CD4-positive, alpha-beta memory T cell (primary cell): ENCODE measurements around the gene DSE. TPM values are rescaled to one million over a fixed set of nuclear protein-coding genes. Genes with fewer than 3 reads are reported as not detected.

Experiments
- CTCF ChIA-PET: fragments of 350-600 bp; sonication (Branson Sonifier 250); formaldehyde crosslinking; loops from one replicate; lab custom pipeline; 2021; ENCODE audit warnings: inconsistent platforms; ENCODE audit not compliant: partially characterized antibody; lab: Charles Lee
- POLR2A ChIA-PET: fragments of 350-600 bp; sonication (Branson Sonifier 250); formaldehyde crosslinking; loops from one replicate; lab custom pipeline; 2021; ENCODE audit not compliant: partially characterized antibody; lab: Charles Lee
- DNase-seq, 5 donors: peaks; one replicate each; pipeline versions ENCODE4 v3.0.0 to v3.0.0-alpha.2; 2020 to 2022; ENCODE audit warnings: mixed read lengths in 1 of 5
- H3K27ac ChIP-seq: one replicate; pipeline ENCODE4 v1.7.0; 2013; ENCODE audit warnings: low read depth, low read length
- H3K27me3 ChIP-seq: 2 replicates; pipeline ENCODE4 v1.7.0; 2013; ENCODE audit warnings: mild to moderate bottlenecking, low read length, moderate library complexity; ENCODE audit not compliant: insufficient read depth
- H3K36me3 ChIP-seq: 2 replicates; pipeline ENCODE4 v1.7.0; 2013; ENCODE audit warnings: mild to moderate bottlenecking, low read length, moderate library complexity; ENCODE audit not compliant: insufficient read depth
- H3K4me1 ChIP-seq: 2 replicates; pipeline ENCODE4 v1.7.0; 2013; ENCODE audit warnings: mild to moderate bottlenecking, low read length, moderate library complexity; ENCODE audit not compliant: insufficient read depth
- H3K4me3 ChIP-seq, 2 donors: one replicate each; pipeline ENCODE4 v1.7.0; 2013; ENCODE audit warnings: low read length in 2 of 2, mild to moderate bottlenecking in 1 of 2
- H3K9me3 ChIP-seq, 2 donors: one replicate each; pipeline ENCODE4 v1.7.0; 2013; ENCODE audit warnings: low read length in 2 of 2, control low read depth in 1 of 2; ENCODE audit not compliant: control insufficient read depth in 1 of 2
- H3K27ac Mint-ChIP-seq, 7 donors: one replicate each; pipeline ENCODE4 v1.8.0; 2020 to 2021; ENCODE audit warnings: mixed read lengths in 7 of 7, mild to moderate bottlenecking in 6 of 7, inconsistent platforms in 3 of 7, moderate library complexity in 3 of 7
- H3K27me3 Mint-ChIP-seq, 2 donors: one replicate each; pipeline ENCODE4 v1.8.0; 2020 to 2021; ENCODE audit warnings: mixed read lengths in 2 of 2
- H3K36me3 Mint-ChIP-seq, 2 donors: one replicate each; pipeline ENCODE4 v1.8.0; 2020 to 2021; ENCODE audit warnings: mixed read lengths in 2 of 2, inconsistent platforms in 1 of 2, mild to moderate bottlenecking in 1 of 2
- H3K4me1 Mint-ChIP-seq, 4 donors: one replicate each; pipeline ENCODE4 v1.8.0; 2020 to 2021; ENCODE audit warnings: mixed read lengths in 4 of 4, mild to moderate bottlenecking in 1 of 4
- H3K4me3 Mint-ChIP-seq, 8 donors: one replicate each; pipeline ENCODE4 v1.8.0; 2020 to 2021; ENCODE audit warnings: mixed read lengths in 8 of 8, mild to moderate bottlenecking in 7 of 8, moderate library complexity in 6 of 8, inconsistent platforms in 3 of 8
- H3K9me3 Mint-ChIP-seq, 8 donors: one replicate each; pipeline ENCODE4 v1.8.0; 2020 to 2021; ENCODE audit warnings: mixed read lengths in 8 of 8, mild to moderate bottlenecking in 5 of 8, inconsistent platforms in 3 of 8, moderate library complexity in 1 of 8
- intact Hi-C: fragments of 100-400 bp; cut with micrococcal nuclease; formaldehyde crosslinking; loops from one replicate; pipeline ENCODE4 v1.15.1; 2023
- polyA plus RNA-seq, 2 donors: library from polyadenylated mRNA; unstranded; fragments of 300-500 nt; fragmentation: Illumina TruSeq; gene quantifications; one replicate each; pipeline ENCODE4 v1.2.3, GENCODE V29; 2021
- total RNA-seq, 2 experiments: library from RNA; stranded (reverse); gene quantifications; one replicate each; pipeline ENCODE4 v1.2.3, GENCODE V29; 2021

Gene DSE
- total and polyA plus RNA-seq, 4 experiments from 2014 or later = 1.9 to 9.0 (median 5.8) TPM

- H3K27me3 ChIP-seq = no peaks in the 10 kb centered on the region
- ChIA-PET CTCF (interaction anchor here (1.5 kb wide), 1 partner anchor 144 kb away, joined by 4 read pairs; no protein-coding TSS in a partner anchor), POLR2A (no interaction called here)
- intact Hi-C loops = no loop called here
- Mint-ChIP-seq H3K4me3 (no peak overlapping the region), H3K36me3 (peaks cover 0 to 23% of the 10 kb centered on the region in 2 donors), H3K9me3 (peaks cover 0 to 5% (median 0%) of the 10 kb centered on the region in 8 donors), H3K27ac (no peak overlapping the region), H3K27me3 (no peaks in the 10 kb centered on the region), H3K4me1 (no peaks in the 10 kb centered on the region)
- no peaks in the 10 kb centered on the region for H3K4me1 ChIP-seq
- no peak for DNase-seq
- no peak overlapping the region for H3K27ac ChIP-seq
- no peaks in the 10 kb centered on the region for H3K36me3 ChIP-seq
- H3K9me3 ChIP-seq = no peaks in the 10 kb centered on the region
- H3K4me3 ChIP-seq = no peak overlapping the region
These were observed 61.3 kb downstream of the DSE start for GRCh38 chr6:116431964-116432595.

GRCh38 chr6:116433206-116433712, 62.5 kb downstream of the DSE start:
- CTCF ChIA-PET = no interaction called here
- no peak for DNase-seq
- H3K27ac Mint-ChIP-seq = no peak overlapping the region
- Histone ChIP-seq H3K36me3 (no peaks in the 10 kb centered on the region), H3K27me3 (no peaks in the 10 kb centered on the region), H3K27ac (no peak overlapping the region), H3K4me1 (no peaks in the 10 kb centered on the region), H3K9me3 (no peaks in the 10 kb centered on the region), H3K4me3 (no peak overlapping the region)
- intact Hi-C loops = no loop called here
- H3K4me3 Mint-ChIP-seq = no peak overlapping the region
- POLR2A ChIA-PET = no interaction called here
- peaks cover 0 to 15% of the 10 kb centered on the region in 2 donors for H3K36me3 Mint-ChIP-seq
- no peaks in the 10 kb centered on the region for H3K4me1 Mint-ChIP-seq
- H3K27me3 Mint-ChIP-seq = no peaks in the 10 kb centered on the region
- H3K9me3 Mint-ChIP-seq = peaks cover 0 to 5% (median 0%) of the 10 kb centered on the region in 8 donors

- Histone ChIP-seq H3K9me3 (no peaks in the 10 kb centered on the region), H3K27me3 (no peaks in the 10 kb centered on the region), H3K4me1 (no peaks in the 10 kb centered on the region), H3K36me3 (no peaks in the 10 kb centered on the region), H3K27ac (no peak overlapping the region), H3K4me3 (no peak overlapping the region)
- no peak overlapping the region for H3K27ac Mint-ChIP-seq
- no peaks in the 10 kb centered on the region for H3K4me1 Mint-ChIP-seq
- intact Hi-C loops = no loop called here
- H3K4me3 Mint-ChIP-seq = no peak overlapping the region
- no peaks in the 10 kb centered on the region for H3K27me3 Mint-ChIP-seq
- peaks cover 0 to 8% of the 10 kb centered on the region in 2 donors for H3K36me3 Mint-ChIP-seq
- DNase-seq = no peak
- POLR2A ChIA-PET = no interaction called here
- CTCF ChIA-PET = interaction anchor here (1.9 kb wide), 1 partner anchor 11 kb away, joined by 5 read pairs; no protein-coding TSS in a partner anchor
- H3K9me3 Mint-ChIP-seq = peaks cover 0 to 3% (median 0%) of the 10 kb centered on the region in 8 donors
These were observed 63.4 kb downstream of the DSE start for GRCh38 chr6:116434056-116434725.

- no peaks in the 10 kb centered on the region for H3K4me1 ChIP-seq
- Mint-ChIP-seq H3K4me3 (no peak overlapping the region), H3K27me3 (no peaks in the 10 kb centered on the region), H3K36me3 (peaks cover 0 to 8% of the 10 kb centered on the region in 2 donors), H3K9me3 (no peaks in the 10 kb centered on the region), H3K4me1 (no peaks in the 10 kb centered on the region), H3K27ac (no peak overlapping the region)
- ChIA-PET CTCF (interaction anchor here (1.6 kb wide), 1 partner anchor 148 kb away, joined by 4 read pairs; no protein-coding TSS in a partner anchor), POLR2A (no interaction called here)
- no peaks in the 10 kb centered on the region for H3K9me3 ChIP-seq
- no peak overlapping the region for H3K27ac ChIP-seq
- intact Hi-C loops = no loop called here
- no peak for DNase-seq
- no peaks in the 10 kb centered on the region for H3K36me3 ChIP-seq
- H3K4me3 ChIP-seq = no peak overlapping the region
- H3K27me3 ChIP-seq = no peaks in the 10 kb centered on the region
These were observed 65.8 kb downstream of the DSE start for GRCh38 chr6:116436586-116436985.

GRCh38 chr6:116437656-116438055, 66.9 kb downstream of the DSE start:
- H3K4me3 Mint-ChIP-seq = no peak overlapping the region
- H3K27me3 ChIP-seq = no peaks in the 10 kb centered on the region
- no peak overlapping the region for H3K27ac Mint-ChIP-seq
- H3K36me3 ChIP-seq = no peaks in the 10 kb centered on the region
- no peak overlapping the region for H3K4me3 ChIP-seq
- CTCF ChIA-PET = interaction anchor here (1.6 kb wide), 1 partner anchor 150 kb away, joined by 4 read pairs; no protein-coding TSS in a partner anchor
- peaks cover 0 to 7% of the 10 kb centered on the region in 2 donors for H3K36me3 Mint-ChIP-seq
- intact Hi-C loops = no loop called here
- H3K4me1 ChIP-seq = no peaks in the 10 kb centered on the region
- no peaks in the 10 kb centered on the region for H3K9me3 Mint-ChIP-seq
- DNase-seq = no peak
- no peaks in the 10 kb centered on the region for H3K9me3 ChIP-seq
- H3K27ac ChIP-seq = no peak overlapping the region
- H3K27me3 Mint-ChIP-seq = no peaks in the 10 kb centered on the region
- H3K4me1 Mint-ChIP-seq = no peaks in the 10 kb centered on the region
- POLR2A ChIA-PET = no interaction called here

- Histone ChIP-seq H3K27me3 (no peaks in the 10 kb centered on the region), H3K36me3 (no peaks in the 10 kb centered on the region), H3K27ac (no peak overlapping the region), H3K9me3 (no peaks in the 10 kb centered on the region), H3K4me3 (no peak overlapping the region), H3K4me1 (no peaks in the 10 kb centered on the region)
- intact Hi-C loops = no loop called here
- no peaks in the 10 kb centered on the region for H3K9me3 Mint-ChIP-seq
- ChIA-PET CTCF (no interaction called here), POLR2A (no interaction called here)
- H3K27me3 Mint-ChIP-seq = no peaks in the 10 kb centered on the region
- no peak for DNase-seq
- H3K4me3 Mint-ChIP-seq = no peak overlapping the region
- H3K36me3 Mint-ChIP-seq = peaks cover 0 to 3% of the 10 kb centered on the region in 2 donors
- no peak overlapping the region for H3K27ac Mint-ChIP-seq
- H3K4me1 Mint-ChIP-seq = peaks cover 0 to under 1% (median 0%) of the 10 kb centered on the region in 4 donors
These were observed 68.1 kb downstream of the DSE start for GRCh38 chr6:116438590-116439448.
